ENCODE data around the gene LDLRAD2. TPM values are rescaled to one million over a fixed set of nuclear protein-coding genes. Genes with fewer than 3 reads are reported as not detected.
A peak's percentile ranks its signal among the peaks of the same experiment; 100 is the strongest.

LDLRAD2 gene
- total RNA-seq, 3 donors from 2014 or later = 0.33 TPM; not detected in 2

DNA sequence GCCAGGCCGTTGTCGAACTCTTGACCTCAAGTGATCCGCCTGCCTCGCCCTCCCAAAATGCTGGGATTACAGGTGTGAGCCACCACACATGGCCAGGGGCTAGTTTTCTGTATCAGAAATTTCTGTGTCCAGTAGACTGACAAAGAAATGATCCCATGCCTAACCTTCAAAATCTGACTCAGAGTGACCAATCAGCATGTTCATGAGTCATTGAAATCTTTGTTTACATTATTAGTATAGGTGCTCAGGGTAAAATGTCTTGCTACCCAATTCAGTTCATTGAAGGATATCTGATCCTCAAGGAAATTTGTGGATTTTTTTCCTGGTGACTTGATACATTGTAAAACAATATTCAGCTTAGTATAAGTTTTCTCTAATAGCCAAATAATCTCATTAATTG, 11.0 kb upstream of the LDLRAD2 start:
- no peaks in the 10 kb centered on the region for H3K36me3 ChIP-seq
- no peaks in the 10 kb centered on the region for H3K9me3 ChIP-seq
- H3K27ac ChIP-seq = no peak overlapping the region
- H3K4me1 ChIP-seq = no peaks in the 10 kb centered on the region
- no peak overlapping the region for H3K4me3 ChIP-seq
- H3K27me3 ChIP-seq = no peaks in the 10 kb centered on the region
- DNase-seq (ENCODE audit: low spot score in 2 of 2) = no peak
- intact Hi-C loops (cut with DNase I; ENCODE audit: low total_unique reads) = loop anchor here (5.0 kb wide), 1 partner anchor 1384 kb away; no protein-coding TSS in a partner anchor
- TF ChIP-seq, protein P1, sequence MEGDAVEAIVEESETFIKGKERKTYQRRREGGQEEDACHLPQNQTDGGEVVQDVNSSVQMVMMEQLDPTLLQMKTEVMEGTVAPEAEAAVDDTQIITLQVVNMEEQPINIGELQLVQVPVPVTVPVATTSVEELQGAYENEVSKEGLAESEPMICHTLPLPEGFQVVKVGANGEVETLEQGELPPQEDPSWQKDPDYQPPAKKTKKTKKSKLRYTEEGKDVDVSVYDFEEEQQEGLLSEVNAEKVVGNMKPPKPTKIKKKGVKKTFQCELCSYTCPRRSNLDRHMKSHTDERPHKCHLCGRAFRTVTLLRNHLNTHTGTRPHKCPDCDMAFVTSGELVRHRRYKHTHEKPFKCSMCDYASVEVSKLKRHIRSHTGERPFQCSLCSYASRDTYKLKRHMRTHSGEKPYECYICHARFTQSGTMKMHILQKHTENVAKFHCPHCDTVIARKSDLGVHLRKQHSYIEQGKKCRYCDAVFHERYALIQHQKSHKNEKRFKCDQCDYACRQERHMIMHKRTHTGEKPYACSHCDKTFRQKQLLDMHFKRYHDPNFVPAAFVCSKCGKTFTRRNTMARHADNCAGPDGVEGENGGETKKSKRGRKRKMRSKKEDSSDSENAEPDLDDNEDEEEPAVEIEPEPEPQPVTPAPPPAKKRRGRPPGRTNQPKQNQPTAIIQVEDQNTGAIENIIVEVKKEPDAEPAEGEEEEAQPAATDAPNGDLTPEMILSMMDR (IDR thresholded peaks at IDR 0.05) = no peak
- TF ChIP-seq POLR2A (IDR thresholded peaks at IDR 0.05) (no peak), POLR2AphosphoS5 (IDR thresholded peaks at IDR 0.05) (no peak)

DNA sequence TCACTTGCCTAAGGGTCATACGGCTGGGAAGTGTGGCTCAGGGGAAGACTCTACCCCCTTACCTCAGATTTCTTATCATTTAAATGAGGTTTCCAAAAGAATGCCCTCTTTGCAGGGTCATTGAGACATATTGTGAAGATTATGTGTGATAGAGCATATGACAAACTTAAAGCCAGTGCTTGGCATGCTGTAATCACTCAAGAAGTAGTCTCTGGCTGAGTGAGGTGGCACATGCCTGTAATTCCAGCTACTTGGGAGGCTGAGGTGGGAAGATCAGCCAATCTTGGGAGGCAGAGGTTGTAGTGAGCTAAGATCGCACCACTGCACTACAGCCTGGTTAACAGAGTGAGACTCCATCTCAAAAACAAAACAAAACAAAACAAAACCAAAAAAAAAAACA, 7.5 kb upstream of the LDLRAD2 start:
- H3K9me3 ChIP-seq = no peaks in the 10 kb centered on the region
- intact Hi-C loops (cut with DNase I; ENCODE audit: low total_unique reads) = loop anchor here (5.0 kb wide), 1 partner anchor 1387 kb away; no protein-coding TSS in a partner anchor
- DNase-seq (ENCODE audit: low spot score in 2 of 2) = no peak
- H3K27me3 ChIP-seq = no peaks in the 10 kb centered on the region
- H3K4me1 ChIP-seq = no peaks in the 10 kb centered on the region
- no peak overlapping the region for H3K27ac ChIP-seq
- no peak overlapping the region for H3K4me3 ChIP-seq
- TF ChIP-seq POLR2AphosphoS5 (IDR thresholded peaks at IDR 0.05) (no peak), POLR2A (IDR thresholded peaks at IDR 0.05) (no peak)
- TF ChIP-seq, protein P1 (IDR thresholded peaks at IDR 0.05) = no peak
- no peaks in the 10 kb centered on the region for H3K36me3 ChIP-seq

DNA sequence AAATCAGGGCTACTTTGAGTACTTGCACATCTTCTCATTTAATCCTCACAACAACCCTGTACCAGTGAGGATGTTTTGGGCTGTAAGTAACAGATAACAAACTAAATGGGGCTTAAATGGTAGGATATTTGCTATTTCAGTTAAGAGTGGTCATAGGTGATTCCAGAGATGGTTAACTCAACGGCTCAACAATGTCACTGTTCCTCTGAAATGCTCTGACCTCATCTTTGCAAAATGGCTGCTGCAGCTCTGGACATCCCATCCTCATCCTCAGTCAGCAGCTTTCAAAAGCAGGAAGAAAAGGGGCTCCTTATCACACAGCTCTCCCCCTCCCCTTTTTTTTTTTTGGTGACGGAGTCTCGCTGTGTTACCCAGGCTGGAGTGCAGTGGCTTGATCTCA, 1.5 kb downstream of the LDLRAD2 start:
- H3K9me3 ChIP-seq = no peaks in the 10 kb centered on the region
- no peaks in the 10 kb centered on the region for H3K4me1 ChIP-seq
- no peak for DNase-seq (ENCODE audit: low spot score in 2 of 2)
- TF ChIP-seq, protein P1 (IDR thresholded peaks at IDR 0.05) = no peak
- TF ChIP-seq POLR2A (IDR thresholded peaks at IDR 0.05) (no peak), POLR2AphosphoS5 (IDR thresholded peaks at IDR 0.05) (no peak)
- H3K36me3 ChIP-seq = no peaks in the 10 kb centered on the region
- no peak overlapping the region for H3K4me3 ChIP-seq
- intact Hi-C loops (cut with DNase I; ENCODE audit: low total_unique reads) = no loop called here
- H3K27me3 ChIP-seq = no peaks in the 10 kb centered on the region
- no peak overlapping the region for H3K27ac ChIP-seq

DNA sequence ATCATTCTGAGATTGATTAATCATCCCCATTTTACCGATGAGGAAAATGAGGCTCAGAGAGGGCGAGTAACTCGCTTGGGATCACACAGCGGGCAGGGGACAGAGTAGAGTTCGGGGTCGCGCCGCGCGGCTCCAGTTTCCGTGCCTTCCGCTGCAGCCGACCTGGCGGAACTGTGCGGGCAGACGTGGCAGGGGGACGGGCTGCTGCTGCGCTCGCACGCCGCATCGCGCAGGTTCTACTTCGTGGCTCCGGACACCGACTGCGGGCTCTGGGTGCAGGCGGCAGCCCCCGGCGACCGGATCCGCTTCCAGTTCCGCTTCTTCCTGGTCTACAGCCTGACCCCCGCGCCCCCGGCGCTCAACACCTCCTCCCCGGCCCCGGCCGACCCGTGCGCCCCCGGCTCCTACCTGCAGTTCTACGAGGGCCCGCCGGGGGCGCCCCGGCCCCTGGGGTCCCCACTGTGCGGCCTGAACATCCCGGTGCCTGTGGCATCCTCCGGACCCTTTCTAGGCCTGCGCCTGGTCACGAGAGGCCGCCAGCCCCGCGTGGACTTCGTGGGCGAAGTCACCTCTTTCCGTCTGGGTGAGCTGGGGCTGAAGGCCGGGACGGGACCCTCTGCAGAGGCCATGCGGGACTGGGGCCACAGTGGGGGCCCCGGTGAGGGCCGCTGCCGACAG, 2.3 kb downstream of the LDLRAD2 start:
- TF ChIP-seq, protein P1 (IDR thresholded peaks at IDR 0.05) = peak in 2 of 3 donors; percentile 24 to 39
- no peak for TF ChIP-seq POLR2AphosphoS5 (IDR thresholded peaks at IDR 0.05)
- no peak for TF ChIP-seq POLR2A (IDR thresholded peaks at IDR 0.05)
- Histone ChIP-seq H3K27ac (no peak overlapping the region), H3K4me3 (peak overlapping the region; percentile 24 to 69 (median 46)), H3K36me3 (no peaks in the 10 kb centered on the region), H3K27me3 (no peaks in the 10 kb centered on the region), H3K4me1 (no peaks in the 10 kb centered on the region), H3K9me3 (no peaks in the 10 kb centered on the region)
- intact Hi-C loops (cut with DNase I; ENCODE audit: low total_unique reads) = no loop called here
- no peak for DNase-seq (ENCODE audit: low spot score in 2 of 2)

DNA sequence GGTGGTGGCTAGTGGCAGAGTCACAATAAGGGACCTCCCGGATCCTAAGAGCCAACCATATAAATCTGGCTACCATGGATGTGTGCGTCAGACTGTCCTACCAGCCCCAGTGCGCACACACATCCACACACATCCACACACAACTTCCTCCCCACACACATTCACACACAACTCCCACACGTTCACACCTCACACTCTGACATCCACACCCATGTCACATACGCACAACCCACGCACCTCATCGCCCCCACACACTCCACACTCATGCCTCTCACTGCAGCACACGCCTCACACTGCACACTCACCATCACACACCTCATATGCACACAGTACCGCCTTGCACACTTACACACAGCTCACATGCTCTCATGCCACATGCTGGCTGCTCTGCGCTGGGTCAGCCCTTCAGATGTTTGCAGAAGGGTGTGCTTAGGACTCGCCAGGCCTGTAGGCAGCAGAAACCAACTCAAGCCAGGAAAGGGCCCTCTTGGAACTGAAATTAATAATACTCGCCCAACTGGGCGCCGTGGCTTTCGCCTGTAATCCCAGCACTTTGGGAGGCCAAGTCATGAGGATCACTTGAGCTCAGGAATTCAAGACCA, 3.0 kb downstream of the LDLRAD2 start:
- H3K4me1 ChIP-seq = no peaks in the 10 kb centered on the region
- H3K9me3 ChIP-seq = no peaks in the 10 kb centered on the region
- TF ChIP-seq POLR2A (IDR thresholded peaks at IDR 0.05) (no peak), POLR2AphosphoS5 (IDR thresholded peaks at IDR 0.05) (no peak)
- TF ChIP-seq, protein P1 (IDR thresholded peaks at IDR 0.05) = no peak
- H3K36me3 ChIP-seq = no peaks in the 10 kb centered on the region
- no peak for DNase-seq (ENCODE audit: low spot score in 2 of 2)
- H3K27me3 ChIP-seq = no peaks in the 10 kb centered on the region
- H3K4me3 ChIP-seq = peak overlapping the region in 1 of 3 donors; percentile 69
- H3K27ac ChIP-seq = no peak overlapping the region
- intact Hi-C loops (cut with DNase I; ENCODE audit: low total_unique reads) = no loop called here
